ENCODE data around the gene RNF223. TPM values are rescaled to one million over a fixed set of nuclear protein-coding genes. Genes with fewer than 3 reads are reported as not detected.

Gene RNF223
- total and polyA plus RNA-seq, 2 of the 13 experiments (the other 11 are each of a cell fraction or from before 2014, with no cell fraction given): 0.03 TPM; not detected in 1

- peak; percentile 62; the same call in 1 of the 2 replicates for TF ChIP-seq HDAC2 (CRISPR knock-in tag; IDR thresholded peaks at IDR 0.05)
- no peak for TF ChIP-seq JUNB (CRISPR knock-in tag; IDR thresholded peaks at IDR 0.05; ENCODE audit: borderline replicate concordance)
- TF ChIP-seq ZNF768 (CRISPR knock-in tag; IDR thresholded peaks at IDR 0.05): no peak
- no peak for TF ChIP-seq BRCA1 (CRISPR knock-in tag; IDR thresholded peaks at IDR 0.05)
- TF ChIP-seq PHB2 (IDR thresholded peaks at IDR 0.05; ENCODE audit: partially characterized antibody): no peak
- no peak for TF ChIP-seq ZKSCAN1 (IDR thresholded peaks at IDR 0.05; ENCODE audit: low read length)
- TF ChIP-seq ZNF18 (CRISPR knock-in tag; IDR thresholded peaks at IDR 0.05; ENCODE audit: insufficient replicate concordance): peak; percentile 75
- TF ChIP-seq RERE (CRISPR knock-in tag; IDR thresholded peaks at IDR 0.05; ENCODE audit: low read depth): 0 out of 2 replicates have a peak, but pooled peaks have one; percentile 18
- peak; percentile 69; the same call in 1 of the 2 replicates for TF ChIP-seq ZNF740 (CRISPR knock-in tag; IDR thresholded peaks at IDR 0.05)
- no peak for TF ChIP-seq ZNF546 (CRISPR knock-in tag; conservative IDR thresholded peaks at IDR 0.05)
- TF ChIP-seq ZNF75D (CRISPR knock-in tag; IDR thresholded peaks at IDR 0.05; ENCODE audit: borderline replicate concordance): no peak
- TF ChIP-seq MAFG (CRISPR knock-in tag; IDR thresholded peaks at IDR 0.05): no peak
- no peak for TF ChIP-seq ZNF598 (CRISPR knock-in tag; IDR thresholded peaks at IDR 0.05; ENCODE audit: borderline replicate concordance)
- TF ChIP-seq ZBTB39 (CRISPR knock-in tag; IDR thresholded peaks at IDR 0.05): 0 out of 2 replicates have a peak, but pooled peaks have one; percentile 60
- TF ChIP-seq FOXO1 (CRISPR knock-in tag; IDR thresholded peaks at IDR 0.05): no peak
- TF ChIP-seq, protein P1, sequence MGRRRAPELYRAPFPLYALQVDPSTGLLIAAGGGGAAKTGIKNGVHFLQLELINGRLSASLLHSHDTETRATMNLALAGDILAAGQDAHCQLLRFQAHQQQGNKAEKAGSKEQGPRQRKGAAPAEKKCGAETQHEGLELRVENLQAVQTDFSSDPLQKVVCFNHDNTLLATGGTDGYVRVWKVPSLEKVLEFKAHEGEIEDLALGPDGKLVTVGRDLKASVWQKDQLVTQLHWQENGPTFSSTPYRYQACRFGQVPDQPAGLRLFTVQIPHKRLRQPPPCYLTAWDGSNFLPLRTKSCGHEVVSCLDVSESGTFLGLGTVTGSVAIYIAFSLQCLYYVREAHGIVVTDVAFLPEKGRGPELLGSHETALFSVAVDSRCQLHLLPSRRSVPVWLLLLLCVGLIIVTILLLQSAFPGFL (CRISPR knock-in tag; IDR thresholded peaks at IDR 0.05): no peak
- no peak for TF ChIP-seq ZNF253 (CRISPR knock-in tag; IDR thresholded peaks at IDR 0.05; ENCODE audit: borderline replicate concordance)
- no peak for TF ChIP-seq ZNF776 (CRISPR knock-in tag; IDR thresholded peaks at IDR 0.05)
Measured at GRCh38 chr1:1037366-1038327, 36.5 kb downstream of the RNF223 start (continued).

All from HepG2 (cell line).